Measurements from ENCODE around the gene SHLD2. TPM values are rescaled to one million over a fixed set of nuclear protein-coding genes. Genes with fewer than 3 reads are reported as not detected.
"Not testable (repeated sequence)": the region's sequence is repeated elsewhere in the genome, so short reads cannot be mapped to it uniquely, and the experiment has no call there.

Gene SHLD2
- total RNA-seq, 1 experiment from 2014 or later, result 28.9 TPM

- no peak for TF ChIP-seq ELF1 (IDR thresholded peaks at IDR 0.05; ENCODE audit: borderline replicate concordance, low read depth)
Observed at GRCh38 chr10:87101996-87102395, 7.0 kb downstream of the SHLD2 start (continued).

- H3K9me3 ChIP-seq (ENCODE audit: control insufficient read depth in 1 of 2, insufficient read depth in 1 of 2, low read depth in 1 of 2, low read length in 2 of 2); ATAC-seq; CTCF ChIA-PET; intact Hi-C loops (cut with micrococcal nuclease); H3K27ac ChIP-seq (ENCODE audit: low read depth, low read length); H3K4me1 ChIP-seq (ENCODE audit: control insufficient read depth in 1 of 2, insufficient read depth in 2 of 2, low read length in 2 of 2); BruUV-seq (replicated peaks); H3K4me2 ChIP-seq (ENCODE audit: low read length); H4K20me1 ChIP-seq (ENCODE audit: insufficient read depth); DNase-seq (ENCODE audit: low read depth, low spot score); H3K9me2 ChIP-seq (ENCODE audit: insufficient read depth); POLR2A ChIA-PET; H3K4me3 ChIP-seq (replicated peaks in 1 of 2; ENCODE audit: low read depth in 1 of 2, low read length in 2 of 2); RAD21 ChIA-PET (ENCODE audit: low non-redundant PET in 1 of 2, low total read pairs in 2 of 2, uncharacterized antibody in 2 of 2, unreplicated experiment in 2 of 2); H3K27me3 ChIP-seq (ENCODE audit: insufficient read depth, low read length); H2AFZ ChIP-seq (ENCODE audit: low read depth, low read length, poor library complexity, severe bottlenecking); H3K9ac ChIP-seq (ENCODE audit: low read length): not testable (repeated sequence)
- Histone ChIP-seq H3K36me3 (ENCODE audit: control insufficient read depth in 1 of 2, insufficient read depth in 2 of 2, low read length in 2 of 2) (peaks cover 5 to 24% of the 10 kb centered on the region in 2 experiments), H3K79me2 (ENCODE audit: insufficient read depth, low read length) (peaks cover 64% of the 10 kb centered on the region)
Observed at GRCh38 chr10:87104727-87105126, 9.7 kb downstream of the SHLD2 start.

- TF ChIP-seq CEBPB (IDR thresholded peaks at IDR 0.05; ENCODE audit: low read depth) (no peak), YY1 (IDR thresholded peaks at IDR 0.05; ENCODE audit: extremely low read depth, insufficient replicate concordance, low read depth, low read length) (no peak), ZBTB33 (IDR thresholded peaks at IDR 0.05; ENCODE audit: extremely low read depth, insufficient replicate concordance, low read length) (no peak)
- ATAC-seq, result no peak
- POLR2A ChIA-PET, result no interaction called here
- Histone ChIP-seq H3K79me2 (ENCODE audit: insufficient read depth, low read length) (peaks cover 60% of the 10 kb centered on the region), H3K9me3 (ENCODE audit: control insufficient read depth in 1 of 2, insufficient read depth in 1 of 2, low read depth in 1 of 2, low read length in 2 of 2) (no peaks in the 10 kb centered on the region), H2AFZ (ENCODE audit: low read depth, low read length, poor library complexity, severe bottlenecking) (no peak overlapping the region), H4K20me1 (ENCODE audit: insufficient read depth) (no peaks in the 10 kb centered on the region), H3K27me3 (ENCODE audit: insufficient read depth, low read length) (no peaks in the 10 kb centered on the region), H3K27ac (ENCODE audit: low read depth, low read length) (no peak overlapping the region), H3K9ac (ENCODE audit: low read length) (no peak overlapping the region), H3K36me3 (ENCODE audit: control insufficient read depth in 1 of 2, insufficient read depth in 2 of 2, low read length in 2 of 2) (peaks cover 6 to 20% of the 10 kb centered on the region in 2 experiments), H3K4me3 (replicated peaks in 1 of 2; ENCODE audit: low read depth in 1 of 2, low read length in 2 of 2) (no peak overlapping the region), H3K4me2 (ENCODE audit: low read length) (no peak overlapping the region), H3K9me2 (ENCODE audit: insufficient read depth) (no peaks in the 10 kb centered on the region), H3K4me1 (ENCODE audit: control insufficient read depth in 1 of 2, insufficient read depth in 2 of 2, low read length in 2 of 2) (no peaks in the 10 kb centered on the region)
- intact Hi-C loops (cut with micrococcal nuclease), result no loop called here
- BruUV-seq (replicated peaks), result no TSS peak
- RAD21 ChIA-PET (ENCODE audit: low non-redundant PET in 1 of 2, low total read pairs in 2 of 2, uncharacterized antibody in 2 of 2, unreplicated experiment in 2 of 2), result no interaction called here
- DNase-seq (ENCODE audit: low read depth, low spot score), result no peak
- CTCF ChIA-PET, result no interaction called here
Observed at GRCh38 chr10:87105446-87106124, 10.6 kb downstream of the SHLD2 start.

GRCh38 chr10:87118122-87118521 is 23.1 kb downstream of the SHLD2 start:
- ATAC-seq; H4K20me1 ChIP-seq (ENCODE audit: insufficient read depth); H3K4me2 ChIP-seq (ENCODE audit: low read length); H3K27ac ChIP-seq (ENCODE audit: low read depth, low read length); H3K4me3 ChIP-seq (replicated peaks in 1 of 2; ENCODE audit: low read depth in 1 of 2, low read length in 2 of 2); intact Hi-C loops (cut with micrococcal nuclease); POLR2A ChIA-PET; H3K27me3 ChIP-seq (ENCODE audit: insufficient read depth, low read length); DNase-seq (ENCODE audit: low read depth, low spot score); H3K9me3 ChIP-seq (ENCODE audit: control insufficient read depth in 1 of 2, insufficient read depth in 1 of 2, low read depth in 1 of 2, low read length in 2 of 2); RAD21 ChIA-PET (ENCODE audit: low non-redundant PET in 1 of 2, low total read pairs in 2 of 2, uncharacterized antibody in 2 of 2, unreplicated experiment in 2 of 2); BruUV-seq (replicated peaks); H2AFZ ChIP-seq (ENCODE audit: low read depth, low read length, poor library complexity, severe bottlenecking); H3K9ac ChIP-seq (ENCODE audit: low read length); H3K36me3 ChIP-seq (ENCODE audit: control insufficient read depth in 1 of 2, insufficient read depth in 2 of 2, low read length in 2 of 2); H3K9me2 ChIP-seq (ENCODE audit: insufficient read depth); H3K4me1 ChIP-seq (ENCODE audit: control insufficient read depth in 1 of 2, insufficient read depth in 2 of 2, low read length in 2 of 2); CTCF ChIA-PET: not testable (repeated sequence)
- peaks cover 13% of the 10 kb centered on the region; the same call in 1 of the 2 replicates for H3K79me2 ChIP-seq (ENCODE audit: insufficient read depth, low read length)

Data from HCT116 (cell line).